ENCODE results near the gene CWF19L2. TPM values are rescaled to one million over a fixed set of nuclear protein-coding genes. Genes with fewer than 3 reads are reported as not detected.

CWF19L2 gene
- total RNA-seq, 1 donor from 2014 or later: 15.0 TPM

DNA sequence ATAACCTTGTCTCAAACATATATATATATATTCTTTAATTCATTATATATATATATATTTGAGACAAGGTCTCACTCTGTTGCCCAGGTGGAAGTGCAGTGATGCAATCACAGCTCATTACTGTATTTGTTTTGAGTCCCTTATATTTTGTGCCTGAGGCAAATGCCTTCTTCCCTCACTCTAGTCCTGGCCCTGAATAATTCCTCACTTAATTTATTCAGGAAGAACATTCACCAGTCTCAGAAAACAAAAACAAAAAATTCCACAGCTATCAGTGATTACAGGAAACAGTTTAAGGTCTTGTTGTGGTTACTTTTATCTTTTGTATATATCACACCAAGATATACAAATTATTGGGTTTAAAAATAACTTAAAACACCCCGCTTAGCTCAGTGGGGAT, 155.7 kb downstream of the CWF19L2 start:
- TF ChIP-seq CTCF (IDR thresholded peaks at IDR 0.05; ENCODE audit: partially characterized antibody, unreplicated experiment): no peak
- Mint-ChIP-seq H3K27ac (ENCODE audit: unreplicated experiment) (no peak overlapping the region), H3K4me1 (ENCODE audit: low read depth, unreplicated experiment) (peaks cover 2% of the 10 kb centered on the region), H3K9me3 (ENCODE audit: unreplicated experiment) (peaks cover 1% of the 10 kb centered on the region), H3K27me3 (ENCODE audit: unreplicated experiment) (no peaks in the 10 kb centered on the region), H3K36me3 (ENCODE audit: unreplicated experiment) (peaks cover 6% of the 10 kb centered on the region), H3K4me3 (ENCODE audit: unreplicated experiment) (no peak overlapping the region)
- no peak for DNase-seq

GRCh38 chr11:107293677-107294344, 163.8 kb downstream of the CWF19L2 start:
- Mint-ChIP-seq H3K4me3 (ENCODE audit: unreplicated experiment) (no peak overlapping the region), H3K4me1 (ENCODE audit: low read depth, unreplicated experiment) (no peaks in the 10 kb centered on the region), H3K27me3 (ENCODE audit: unreplicated experiment) (peaks cover 1% of the 10 kb centered on the region), H3K27ac (ENCODE audit: unreplicated experiment) (peak overlapping the region; percentile 38), H3K9me3 (ENCODE audit: unreplicated experiment) (peaks cover 7% of the 10 kb centered on the region), H3K36me3 (ENCODE audit: unreplicated experiment) (peaks cover 19% of the 10 kb centered on the region)
- peak; percentile 41 for DNase-seq
- TF ChIP-seq CTCF (IDR thresholded peaks at IDR 0.05; ENCODE audit: partially characterized antibody, unreplicated experiment): no peak

DNA sequence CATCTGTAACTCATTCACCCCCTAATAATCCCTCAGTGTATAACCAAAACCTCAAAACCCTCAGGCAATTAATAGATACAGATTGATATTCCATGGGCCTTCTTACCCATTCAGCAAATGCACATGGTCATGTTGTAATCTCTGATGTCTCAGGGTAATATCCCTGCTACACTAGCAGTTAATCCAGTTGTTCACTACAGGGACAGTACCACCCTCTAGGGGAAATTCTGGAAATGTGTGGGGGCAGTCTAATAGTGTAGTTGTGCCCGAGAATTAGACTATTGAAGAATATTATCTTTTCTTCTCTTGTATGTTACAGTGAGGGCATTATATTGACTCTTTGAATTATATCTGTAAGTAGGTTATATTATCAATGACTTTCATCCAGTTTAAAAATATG, 175.4 kb downstream of the CWF19L2 start:
- H3K9me3 Mint-ChIP-seq (ENCODE audit: unreplicated experiment): no peaks in the 10 kb centered on the region
- H3K4me3 Mint-ChIP-seq (ENCODE audit: unreplicated experiment): no peak overlapping the region
- H3K36me3 Mint-ChIP-seq (ENCODE audit: unreplicated experiment): no peaks in the 10 kb centered on the region
- H3K27me3 Mint-ChIP-seq (ENCODE audit: unreplicated experiment): no peaks in the 10 kb centered on the region
- no peak overlapping the region for H3K27ac Mint-ChIP-seq (ENCODE audit: unreplicated experiment)
- DNase-seq: no peak
- H3K4me1 Mint-ChIP-seq (ENCODE audit: low read depth, unreplicated experiment): no peaks in the 10 kb centered on the region
- TF ChIP-seq CTCF (IDR thresholded peaks at IDR 0.05; ENCODE audit: partially characterized antibody, unreplicated experiment): no peak

Other genes with a start within 250 kb of the CWF19L2 start
- 6.4 TPM for gene ALKBH8, start 107.9 kb upstream of the CWF19L2 start, total RNA-seq (ENCODE audit: unreplicated experiment)
- gene ELMOD1, start 133.3 kb upstream of the CWF19L2 start, total RNA-seq (ENCODE audit: unreplicated experiment): 0.81 TPM

Data from glutamatergic neuron (in vitro differentiated cells).